PFSK-1 (cell line): ENCODE measurements around the gene ANKRD13A.

Experiments
- FOXP2 ChIP-seq: optimal IDR thresholded peaks from 2 replicates; pipeline ENCODE3; 2011; ENCODE audit warnings: borderline replicate concordance, control low read depth, inconsistent platforms; ENCODE audit not compliant: insufficient read depth; ENCODE audit errors: extremely low read length, extremely low read depth
- POLR2AphosphoS5 ChIP-seq: IDR thresholded peaks from 2 replicates; pipeline ENCODE4 v1.6.1; 2012; ENCODE audit warnings: low read depth, mild to moderate bottlenecking, control low read depth, low read length, moderate library complexity
- REST ChIP-seq, 2 experiments: IDR thresholded peaks; 2 replicates each; pipeline versions ENCODE4 v1.6.1 to v1.8.0; 2011 to 2012; ENCODE audit warnings: low read depth in 2 of 2, low read length in 2 of 2, control low read depth in 1 of 2, inconsistent platforms in 1 of 2, mild to moderate bottlenecking in 1 of 2, moderate library complexity in 1 of 2; ENCODE audit not compliant: insufficient read depth in 1 of 2
- SIN3A ChIP-seq: IDR thresholded peaks from 2 replicates; pipeline ENCODE4 v1.6.1; 2012; ENCODE audit warnings: mild to moderate bottlenecking, low read length, moderate library complexity, borderline replicate concordance; ENCODE audit not compliant: insufficient read depth
- TAF1 ChIP-seq: IDR thresholded peaks from 2 replicates; pipeline ENCODE4 v1.6.1; 2012; ENCODE audit warnings: low read length, control low read depth, borderline replicate concordance; ENCODE audit not compliant: insufficient read depth

DNA sequence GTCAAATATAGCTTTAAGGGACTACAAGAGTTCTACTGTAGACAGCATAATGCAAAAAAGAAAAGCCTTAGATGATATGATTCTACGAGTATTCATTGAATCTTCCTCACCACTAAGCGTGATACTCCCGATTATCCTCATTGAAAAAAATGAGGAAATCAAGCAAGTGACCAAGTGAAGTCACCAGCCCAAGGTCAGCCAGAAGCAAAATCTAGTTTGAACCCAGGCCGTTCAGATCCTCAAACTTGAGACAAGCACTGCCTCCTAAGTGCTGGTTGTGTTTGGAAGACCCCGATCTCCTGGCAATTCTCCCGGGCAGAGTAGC, 3.9 kb upstream of the ANKRD13A start:
- TF ChIP-seq POLR2AphosphoS5 (no peak), REST (IDR thresholded peaks at IDR 0.05; ENCODE audit: insufficient read depth in 1 of 2, low read depth in 2 of 2, low read length in 2 of 2) (no peak), SIN3A (no peak), TAF1 (no peak), FOXP2 (no peak)
